Transverse colon (tissue), 4 donors: ENCODE results near the gene WNK2. TPM values are rescaled to one million over a fixed set of nuclear protein-coding genes. Genes with fewer than 3 reads are reported as not detected.

Experiments used
- DNase-seq: peaks from one replicate; pipeline ENCODE4 v3.0.0-alpha.2; 2019
- H3K27ac ChIP-seq, 4 donors: fragments of 200-600 bp; sonication (generic); 2 replicates each; pipeline ENCODE4 v1.5.1; 2016 to 2018; ENCODE audit warnings: inconsistent platforms in 4 of 4
- H3K27me3 ChIP-seq: fragments of 200-600 bp; sonication (generic); 2 replicates; pipeline ENCODE4 v1.5.1; 2017; ENCODE audit warnings: inconsistent platforms
- H3K36me3 ChIP-seq, 4 donors: fragments of 200-600 bp; sonication (generic); 2 replicates each; pipeline ENCODE4 v1.5.1; 2017 to 2019; ENCODE audit warnings: inconsistent platforms in 4 of 4
- H3K4me1 ChIP-seq, 4 donors: fragments of 200-600 bp; sonication (generic); 2 replicates each; pipeline ENCODE4 v1.5.1; 2017 to 2020; ENCODE audit warnings: inconsistent platforms in 4 of 4
- H3K4me3 ChIP-seq, 4 donors: fragments of 200-600 bp; sonication (generic); 1 replicate in 1 of 4; 2 replicates in 3 of 4; pipeline versions ENCODE4 v1.5.1 to v1.6.1; 2017 to 2019; ENCODE audit warnings: inconsistent platforms in 4 of 4
- H3K9me3 ChIP-seq, 2 donors: fragments of 200-600 bp; sonication (generic); 2 replicates each; pipeline ENCODE4 v1.5.1; 2017 to 2019; ENCODE audit warnings: inconsistent platforms in 2 of 2
- EP300 ChIP-seq: sonication (generic); formaldehyde crosslinking; IDR thresholded peaks from one replicate; pipeline ENCODE4 v1.6.1; 2017; ENCODE audit warnings: antibody characterized with exemption, low read depth
- POLR2A ChIP-seq: fragments of 450-650 bp; IDR thresholded peaks from one replicate; pipeline ENCODE4 v1.6.1; 2016; ENCODE audit warnings: antibody characterized with exemption, mild to moderate bottlenecking, moderate library complexity
- POLR2AphosphoS5 ChIP-seq, 3 donors: sonication (generic); formaldehyde crosslinking; IDR thresholded peaks; one replicate each; pipeline ENCODE4 v1.6.1; 2016; ENCODE audit warnings: antibody characterized with exemption in 3 of 3
- WGBS, 2 donors: methylation state at CpG; one replicate each; pipeline ENCODE4 v1.1.5; 2018; ENCODE audit warnings: low coverage in 1 of 2; 5-methylcytosine and 5-hydroxymethylcytosine counted together
- in situ Hi-C, 4 donors: fragments of 200-750 bp; cut with MboI; loops; one replicate each; pipeline versions ENCODE4 v1.15.0 to v1.15.1; 2017; ENCODE audit warnings: low sequenced_read_pairs in 3 of 4, low pct_ligation_motif_present in 1 of 4, low pct_unique_long_range_greater_than_20kb in 1 of 4
- intact Hi-C: fragments of 100-400 bp; cut with DNase I; formaldehyde crosslinking; loops from one replicate; pipeline ENCODE4 v1.15.1; 2023; ENCODE audit warnings: low total_unique reads
- total RNA-seq, 4 donors: library from RNA; depleted of rRNA; stranded (reverse); fragments of >200 nt; gene quantifications; one replicate each; pipeline ENCODE4 v1.1.0, GENCODE V29; 2016
- TF ChIP-seq, protein P1 (sequence below), 5 experiments: fragments of 200-600 bp in 3 of 5; fragments of 450-650 bp in 2 of 5; sonication (generic) in 3 of 5; IDR thresholded peaks; 1 replicate in 2 of 5; 2 replicates in 3 of 5; pipeline ENCODE4 v1.5.1; 2016 to 2017; ENCODE audit warnings: antibody characterized with exemption in 5 of 5, inconsistent platforms in 3 of 5, mild to moderate bottlenecking in 2 of 5, moderate library complexity in 1 of 5

The WNK2 gene
- total RNA-seq, 4 donors from 2014 or later: 133 to 618 (median 157) TPM

DNA sequence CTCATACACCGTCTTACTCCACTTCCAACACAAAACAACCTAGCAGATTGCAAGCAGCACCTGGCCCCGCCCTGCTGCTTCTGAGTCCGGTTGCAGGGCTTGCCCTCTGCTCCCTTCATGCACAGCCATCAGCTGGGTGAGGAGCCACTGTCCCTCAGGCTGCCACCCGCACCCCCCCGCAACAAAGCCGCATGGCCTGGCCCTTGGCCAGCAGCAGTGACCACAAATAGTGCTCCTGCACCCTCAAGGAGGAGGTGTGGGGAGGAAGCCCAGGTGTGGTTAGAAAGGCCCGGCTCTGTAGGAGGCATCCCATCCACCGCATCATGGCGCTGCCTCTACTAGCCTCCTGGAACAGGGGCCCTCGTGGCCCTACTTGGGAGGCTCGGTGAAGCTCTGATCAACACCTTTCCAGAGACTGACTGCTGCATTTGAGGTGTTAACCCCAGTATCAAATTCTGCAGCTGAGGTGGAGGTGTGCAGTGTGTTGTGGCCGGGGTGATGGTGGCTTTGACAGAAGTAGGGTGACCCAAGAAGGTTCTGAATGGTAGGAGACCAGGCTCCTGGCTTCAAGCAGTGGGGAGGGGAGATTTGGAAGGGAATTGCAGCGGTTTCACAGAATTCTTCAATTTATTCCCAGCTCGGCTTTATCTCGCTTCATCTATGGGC lies 52.7 kb downstream of the WNK2 start:
- TF ChIP-seq POLR2A (no peak), EP300 (no peak), POLR2AphosphoS5 (IDR thresholded peaks at IDR 0.05) (no peak)
- TF ChIP-seq, protein P1, sequence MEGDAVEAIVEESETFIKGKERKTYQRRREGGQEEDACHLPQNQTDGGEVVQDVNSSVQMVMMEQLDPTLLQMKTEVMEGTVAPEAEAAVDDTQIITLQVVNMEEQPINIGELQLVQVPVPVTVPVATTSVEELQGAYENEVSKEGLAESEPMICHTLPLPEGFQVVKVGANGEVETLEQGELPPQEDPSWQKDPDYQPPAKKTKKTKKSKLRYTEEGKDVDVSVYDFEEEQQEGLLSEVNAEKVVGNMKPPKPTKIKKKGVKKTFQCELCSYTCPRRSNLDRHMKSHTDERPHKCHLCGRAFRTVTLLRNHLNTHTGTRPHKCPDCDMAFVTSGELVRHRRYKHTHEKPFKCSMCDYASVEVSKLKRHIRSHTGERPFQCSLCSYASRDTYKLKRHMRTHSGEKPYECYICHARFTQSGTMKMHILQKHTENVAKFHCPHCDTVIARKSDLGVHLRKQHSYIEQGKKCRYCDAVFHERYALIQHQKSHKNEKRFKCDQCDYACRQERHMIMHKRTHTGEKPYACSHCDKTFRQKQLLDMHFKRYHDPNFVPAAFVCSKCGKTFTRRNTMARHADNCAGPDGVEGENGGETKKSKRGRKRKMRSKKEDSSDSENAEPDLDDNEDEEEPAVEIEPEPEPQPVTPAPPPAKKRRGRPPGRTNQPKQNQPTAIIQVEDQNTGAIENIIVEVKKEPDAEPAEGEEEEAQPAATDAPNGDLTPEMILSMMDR (IDR thresholded peaks at IDR 0.05): no peak
- Histone ChIP-seq H3K4me1 (peaks cover 7 to 36% (median 32%) of the 10 kb centered on the region in 4 donors), H3K27me3 (no peaks in the 10 kb centered on the region), H3K27ac (peak overlapping the region in 1 of 4 donors; percentile 26), H3K4me3 (no peak overlapping the region), H3K9me3 (no peaks in the 10 kb centered on the region), H3K36me3 (no peaks in the 10 kb centered on the region)
- in situ Hi-C loops (no loop called here), intact Hi-C loops (no loop called here)
- DNase-seq: no peak
- WGBS, 2 donors: 76 to 94% methylated on average over 2 to 15 of the region's 15 CpGs

GRCh38 chr9:93237540-93237939 lies 53.6 kb downstream of the WNK2 start:
- in situ Hi-C loops (no loop called here), intact Hi-C loops (no loop called here)
- Histone ChIP-seq H3K36me3 (no peaks in the 10 kb centered on the region), H3K27me3 (no peaks in the 10 kb centered on the region), H3K4me3 (no peak overlapping the region), H3K27ac (no peak overlapping the region), H3K9me3 (no peaks in the 10 kb centered on the region), H3K4me1 (peaks cover 0 to 28% (median 26%) of the 10 kb centered on the region in 4 donors)
- no peak for DNase-seq
- no peak for TF ChIP-seq POLR2AphosphoS5 (IDR thresholded peaks at IDR 0.05)
- TF ChIP-seq, protein P1 (IDR thresholded peaks at IDR 0.05): no peak
- no peak for TF ChIP-seq POLR2A
- TF ChIP-seq EP300: no peak
- 72% methylated on average over 2 of the region's 2 CpGs; no CpG with 5 or more reads in 1 of the 2 donors for WGBS, 2 donors

GRCh38 chr9:93238953-93239925 lies 55.3 kb downstream of the WNK2 start:
- in situ Hi-C loops: no loop called here
- Histone ChIP-seq H3K36me3 (no peaks in the 10 kb centered on the region), H3K27me3 (no peaks in the 10 kb centered on the region), H3K4me3 (no peak overlapping the region), H3K27ac (no peak overlapping the region), H3K4me1 (peaks cover 0 to 25% (median 19%) of the 10 kb centered on the region in 4 donors), H3K9me3 (no peaks in the 10 kb centered on the region)
- DNase-seq: no peak
- TF ChIP-seq, protein P1 (IDR thresholded peaks at IDR 0.05): no peak
- TF ChIP-seq EP300: no peak
- no peak for TF ChIP-seq POLR2A
- no peak for TF ChIP-seq POLR2AphosphoS5 (IDR thresholded peaks at IDR 0.05)
- intact Hi-C loops: no loop called here
- WGBS, 2 donors: 67 to 80% methylated on average over 2 to 19 of the region's 19 CpGs

DNA sequence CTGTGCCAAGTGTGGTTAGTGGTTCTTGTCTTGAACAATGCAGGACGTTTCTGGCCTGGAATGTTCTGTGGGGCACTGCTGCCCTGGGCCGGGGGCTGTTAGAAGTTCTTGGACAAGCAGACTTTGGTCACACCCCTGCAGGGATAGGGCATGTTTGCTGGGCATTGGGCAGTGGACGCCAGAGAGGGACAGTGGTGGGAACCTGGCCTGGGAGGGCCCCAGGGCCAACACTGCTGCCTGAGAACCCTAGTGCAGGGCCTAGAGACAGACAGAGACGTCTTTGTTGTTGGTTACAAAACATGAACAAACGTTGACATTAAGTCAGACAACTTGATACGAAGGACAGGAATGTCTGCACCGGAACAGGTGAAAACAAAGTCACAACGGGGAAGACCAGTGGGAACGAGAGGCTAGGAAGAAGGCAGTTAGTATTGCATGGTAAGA lies 57.0 kb downstream of the WNK2 start:
- no peaks in the 10 kb centered on the region for H3K9me3 ChIP-seq
- TF ChIP-seq, protein P1 (IDR thresholded peaks at IDR 0.05): no peak
- no peak for TF ChIP-seq EP300
- no peak for TF ChIP-seq POLR2AphosphoS5 (IDR thresholded peaks at IDR 0.05)
- no peaks in the 10 kb centered on the region for H3K36me3 ChIP-seq
- in situ Hi-C loops (no loop called here), intact Hi-C loops (no loop called here)
- DNase-seq: no peak
- no peak overlapping the region for H3K27ac ChIP-seq
- peaks cover 0 to 13% (median 8%) of the 10 kb centered on the region in 4 donors for H3K4me1 ChIP-seq
- 64% methylated on average over 9 of the region's 9 CpGs; no CpG with 5 or more reads in 1 of the 2 donors for WGBS, 2 donors
- no peak overlapping the region for H3K4me3 ChIP-seq
- no peaks in the 10 kb centered on the region for H3K27me3 ChIP-seq
